Endodermal cell (in vitro differentiated cells): ENCODE measurements around the gene PRSS21. TPM values are rescaled to one million over a fixed set of nuclear protein-coding genes. Genes with fewer than 3 reads are reported as not detected.

Experiments used
- DNase-seq: peaks from one replicate; pipeline ENCODE4 v3.0.0-alpha.2; 2017
- H3K27ac ChIP-seq: 2 replicates; pipeline ENCODE4 v1.5.1; 2013; ENCODE audit warnings: mild to moderate bottlenecking, low read depth, low read length, moderate library complexity
- H3K27me3 ChIP-seq: 2 replicates; pipeline ENCODE4 v1.6.1; 2013; ENCODE audit warnings: mild to moderate bottlenecking, low read length, moderate library complexity; ENCODE audit not compliant: insufficient read depth, control insufficient read depth, poor library complexity, severe bottlenecking
- H3K36me3 ChIP-seq: 2 replicates; pipeline ENCODE4 v1.7.0; 2013; ENCODE audit warnings: mild to moderate bottlenecking, low read length, moderate library complexity; ENCODE audit not compliant: control insufficient read depth, insufficient read depth
- H3K4me1 ChIP-seq: one replicate; pipeline ENCODE4 v1.7.0; 2013; ENCODE audit warnings: low read length; ENCODE audit not compliant: control insufficient read depth, insufficient read depth
- H3K4me3 ChIP-seq: 2 replicates; pipeline ENCODE4 v1.5.1; 2013; ENCODE audit warnings: mild to moderate bottlenecking, low read length, moderate library complexity
- H3K9ac ChIP-seq: 2 replicates; pipeline ENCODE4 v1.6.1; 2013; ENCODE audit warnings: mild to moderate bottlenecking, low read length, moderate library complexity; ENCODE audit not compliant: poor library complexity, severe bottlenecking; ENCODE audit errors: extremely low read depth
- H3K9me3 ChIP-seq: 2 replicates; pipeline ENCODE4 v1.6.1; 2013; ENCODE audit warnings: mild to moderate bottlenecking, low read length, moderate library complexity; ENCODE audit not compliant: control insufficient read depth
- H3K27ac Mint-ChIP-seq: 2 replicates; pipeline ENCODE4 v1.8.0; 2020; ENCODE audit warnings: mixed read lengths
- H3K27me3 Mint-ChIP-seq: 2 replicates; pipeline ENCODE4 v1.8.0; 2021; ENCODE audit warnings: mild to moderate bottlenecking, mixed read lengths; ENCODE audit not compliant: insufficient read depth
- H3K36me3 Mint-ChIP-seq: 2 replicates; pipeline ENCODE4 v1.8.0; 2020; ENCODE audit warnings: low read depth, mixed read lengths
- H3K4me1 Mint-ChIP-seq: 2 replicates; pipeline ENCODE4 v1.8.0; 2020; ENCODE audit warnings: mixed read lengths
- H3K4me3 Mint-ChIP-seq: 2 replicates; pipeline ENCODE4 v1.8.0; 2020; ENCODE audit warnings: mild to moderate bottlenecking, moderate library complexity, mixed read lengths
- H3K9me3 Mint-ChIP-seq: 2 replicates; pipeline ENCODE4 v1.8.0; 2020; ENCODE audit warnings: mild to moderate bottlenecking, mixed read lengths
- WGBS, 2 experiments: methylation state at CpG; one replicate each; pipeline versions ENCODE4 v1.1.5 to v1.1.7; 2013; ENCODE audit warnings: missing lambda C conversion rate in 2 of 2, mixed read lengths in 1 of 2; ENCODE audit not compliant: insufficient coverage in 1 of 2, insufficient read length in 1 of 2; 5-methylcytosine and 5-hydroxymethylcytosine counted together
- total RNA-seq, 2 donors: library from RNA; stranded (reverse); fragmentation: NEBNext Ultra II Directional in 1 of 2; extraction: Animal tissue kit (Norgen Biotek cat#: 25700) in 1 of 2; gene quantifications; 2 replicates in 1 of 2; 3 replicates in 1 of 2; pipeline ENCODE4 v1.2.1, GENCODE V29; 2021
- TF ChIP-seq, protein P1 (sequence below): fragments of 200-600 bp; sonication (generic); conservative IDR thresholded peaks from 2 replicates; pipeline ENCODE4 v1.5.0; 2021; ENCODE audit warnings: antibody characterized with exemption, mild to moderate bottlenecking

The PRSS21 gene
- total RNA-seq, 2 donors from 2014 or later, result not detected

DNA sequence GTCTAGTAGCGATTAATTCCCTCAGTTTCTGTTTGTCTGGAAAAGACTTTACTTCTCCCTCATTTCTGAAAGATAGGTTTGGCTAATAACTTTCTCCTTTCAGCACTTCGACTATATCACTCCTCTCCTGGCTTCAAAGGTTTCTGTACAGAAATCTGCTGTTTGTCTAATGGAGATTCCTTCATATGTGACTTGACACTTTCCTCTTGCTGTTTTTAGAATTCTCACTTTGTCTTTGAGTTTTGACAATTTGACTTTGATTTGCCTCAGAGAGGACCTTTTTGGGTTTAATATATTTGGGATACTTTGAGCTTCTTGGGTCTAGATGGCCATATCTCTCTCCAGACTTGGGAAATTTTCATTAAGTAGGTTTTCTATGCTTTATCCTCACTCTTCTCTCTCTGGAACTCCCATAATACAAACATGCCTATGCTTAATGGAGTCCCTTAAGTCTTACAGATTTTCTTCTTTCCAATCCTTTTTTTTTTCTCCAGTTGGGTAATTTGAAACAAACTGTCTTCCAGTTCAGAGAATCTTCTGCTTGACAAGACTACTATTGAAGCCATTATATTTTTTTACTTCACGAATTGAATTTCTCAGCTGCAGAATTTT lies 7.8 kb upstream of the PRSS21 start:
- H3K36me3 Mint-ChIP-seq, result no peaks in the 10 kb centered on the region
- WGBS, 2 experiments, result 82 to 91% methylated on average over 2 of the region's 3 CpGs
- TF ChIP-seq, protein P1, sequence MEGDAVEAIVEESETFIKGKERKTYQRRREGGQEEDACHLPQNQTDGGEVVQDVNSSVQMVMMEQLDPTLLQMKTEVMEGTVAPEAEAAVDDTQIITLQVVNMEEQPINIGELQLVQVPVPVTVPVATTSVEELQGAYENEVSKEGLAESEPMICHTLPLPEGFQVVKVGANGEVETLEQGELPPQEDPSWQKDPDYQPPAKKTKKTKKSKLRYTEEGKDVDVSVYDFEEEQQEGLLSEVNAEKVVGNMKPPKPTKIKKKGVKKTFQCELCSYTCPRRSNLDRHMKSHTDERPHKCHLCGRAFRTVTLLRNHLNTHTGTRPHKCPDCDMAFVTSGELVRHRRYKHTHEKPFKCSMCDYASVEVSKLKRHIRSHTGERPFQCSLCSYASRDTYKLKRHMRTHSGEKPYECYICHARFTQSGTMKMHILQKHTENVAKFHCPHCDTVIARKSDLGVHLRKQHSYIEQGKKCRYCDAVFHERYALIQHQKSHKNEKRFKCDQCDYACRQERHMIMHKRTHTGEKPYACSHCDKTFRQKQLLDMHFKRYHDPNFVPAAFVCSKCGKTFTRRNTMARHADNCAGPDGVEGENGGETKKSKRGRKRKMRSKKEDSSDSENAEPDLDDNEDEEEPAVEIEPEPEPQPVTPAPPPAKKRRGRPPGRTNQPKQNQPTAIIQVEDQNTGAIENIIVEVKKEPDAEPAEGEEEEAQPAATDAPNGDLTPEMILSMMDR, result no peak
- no peak overlapping the region for H3K27ac Mint-ChIP-seq
- Histone ChIP-seq H3K4me3 (no peak overlapping the region), H3K27ac (no peak overlapping the region), H3K9me3 (peaks cover 2% of the 10 kb centered on the region), H3K36me3 (no peaks in the 10 kb centered on the region), H3K4me1 (peaks cover 5% of the 10 kb centered on the region), H3K27me3 (peaks cover 4% of the 10 kb centered on the region), H3K9ac (no peak overlapping the region)
- H3K4me1 Mint-ChIP-seq, result peaks cover 12% of the 10 kb centered on the region
- peaks cover 11% of the 10 kb centered on the region for H3K9me3 Mint-ChIP-seq
- peaks cover 35% of the 10 kb centered on the region for H3K27me3 Mint-ChIP-seq
- DNase-seq, result no peak
- no peak overlapping the region for H3K4me3 Mint-ChIP-seq

DNA sequence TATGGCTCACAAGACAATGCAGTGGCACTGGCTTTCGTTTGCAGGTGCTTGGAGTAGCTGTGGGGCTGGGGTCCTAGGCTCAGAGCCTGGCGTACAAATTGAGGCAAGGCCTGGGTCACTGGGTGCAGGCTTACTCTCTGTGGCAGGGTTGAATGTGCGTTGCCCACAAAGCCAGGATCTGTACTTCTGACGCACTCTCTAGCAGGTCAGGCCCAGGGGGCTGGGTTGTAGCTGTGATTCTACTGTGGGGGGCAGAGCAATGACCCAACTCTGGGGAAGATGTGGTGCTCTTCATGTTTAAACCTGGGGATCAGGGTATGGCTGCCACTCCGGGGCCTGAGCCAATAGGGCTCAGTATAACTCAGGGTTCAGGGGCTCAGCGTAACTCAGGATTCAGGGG lies 6.4 kb upstream of the PRSS21 start:
- H3K4me1 Mint-ChIP-seq, result peaks cover 12% of the 10 kb centered on the region
- H3K27me3 Mint-ChIP-seq, result peaks cover 27% of the 10 kb centered on the region
- Histone ChIP-seq H3K27me3 (peaks cover 4% of the 10 kb centered on the region), H3K36me3 (no peaks in the 10 kb centered on the region), H3K9me3 (no peaks in the 10 kb centered on the region), H3K27ac (no peak overlapping the region), H3K4me3 (no peak overlapping the region), H3K4me1 (peaks cover 5% of the 10 kb centered on the region), H3K9ac (no peak overlapping the region)
- no peak overlapping the region for H3K27ac Mint-ChIP-seq
- peaks cover 8% of the 10 kb centered on the region for H3K9me3 Mint-ChIP-seq
- H3K36me3 Mint-ChIP-seq, result no peaks in the 10 kb centered on the region
- TF ChIP-seq, protein P1, result no peak
- WGBS, 2 experiments, result 91 to 100% methylated on average over 4 to 6 of the region's 6 CpGs
- H3K4me3 Mint-ChIP-seq, result no peak overlapping the region
- no peak for DNase-seq

DNA sequence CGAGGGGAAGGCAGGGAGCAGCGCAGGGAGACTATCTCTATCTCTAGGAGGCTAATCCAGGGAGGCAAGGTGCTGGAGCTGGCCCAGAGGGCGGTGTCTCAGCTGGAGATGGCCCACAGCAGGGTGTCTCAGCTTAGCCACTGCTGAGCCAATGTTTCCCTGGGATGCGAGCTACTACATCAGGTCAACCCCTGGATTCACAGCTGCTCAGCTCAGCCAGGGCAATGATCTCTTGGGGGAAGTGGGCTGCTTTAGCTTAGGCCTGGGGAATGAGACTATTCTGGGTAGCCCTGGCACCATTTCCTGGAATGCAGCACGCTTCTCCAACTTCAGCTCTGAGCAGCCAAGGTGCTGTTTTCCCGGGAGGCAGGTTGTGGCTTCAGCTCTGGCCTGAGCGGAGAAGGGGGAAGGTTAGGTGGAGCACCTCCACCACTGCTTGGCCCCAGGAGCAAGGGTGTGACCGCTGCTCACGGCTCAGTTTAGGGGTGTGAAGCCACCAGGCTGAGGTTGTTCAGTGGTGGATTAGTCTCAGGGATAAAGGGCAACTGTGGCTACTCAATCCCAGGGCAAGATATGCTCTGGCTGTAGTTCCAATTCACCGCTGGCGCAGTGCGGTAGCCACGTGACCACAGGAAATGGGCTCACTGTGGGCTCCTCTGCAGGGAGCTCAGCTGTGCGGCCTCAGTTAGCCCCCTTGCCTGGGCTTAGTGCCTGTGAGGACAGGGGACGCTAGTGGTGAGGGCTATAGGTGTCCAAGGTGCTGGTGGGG lies 5.2 kb upstream of the PRSS21 start:
- no peaks in the 10 kb centered on the region for H3K27me3 ChIP-seq
- DNase-seq, result peak; percentile 61
- WGBS, 2 experiments, result 84 to 89% methylated on average over 14 to 15 of the region's 15 CpGs
- H3K9me3 ChIP-seq, result no peaks in the 10 kb centered on the region
- H3K4me3 ChIP-seq, result no peak overlapping the region
- Mint-ChIP-seq H3K36me3 (no peaks in the 10 kb centered on the region), H3K9me3 (peaks cover 8% of the 10 kb centered on the region), H3K27ac (no peak overlapping the region), H3K4me3 (no peak overlapping the region), H3K27me3 (peaks cover 16% of the 10 kb centered on the region), H3K4me1 (peaks cover 12% of the 10 kb centered on the region)
- H3K9ac ChIP-seq, result no peak overlapping the region
- TF ChIP-seq, protein P1, result no peak
- H3K4me1 ChIP-seq, result peaks cover 5% of the 10 kb centered on the region
- no peaks in the 10 kb centered on the region for H3K36me3 ChIP-seq
- no peak overlapping the region for H3K27ac ChIP-seq
